NOMO-1 treated with DMSO at 0.1 percent for 48 hours (cell line): ENCODE results near the gene KLF8.
A peak's percentile ranks its signal among the peaks of the same experiment; 100 is the strongest.
"Not testable (repeated sequence)": the region's sequence is repeated elsewhere in the genome, so short reads cannot be mapped to it uniquely, and the experiment has no call there.

Experiments
- DNase-seq: peaks from one replicate; lab custom pipeline; 2025; ENCODE audit not compliant: unreplicated experiment; lab: John Stamatoyannopoulos, UW

The KLF8 gene

GRCh38 chrX:56232221-56233082 is at the start of gene KLF8:
Gene KLF8 (plus strand): TSS chrX:56232356. CDS start chrX:56233335, 979 bp downstream.
- peak; percentile 70 for DNase-seq

GRCh38 chrX:56206945-56207344 is 25.2 kb upstream of the KLF8 start:
- DNase-seq = not testable (repeated sequence)

GRCh38 chrX:56211701-56212100 is 20.5 kb upstream of the KLF8 start:
- no peak for DNase-seq

GRCh38 chrX:56216332-56216731 is 15.8 kb upstream of the KLF8 start:
- no peak for DNase-seq

- DNase-seq = peak; percentile 2
Measured at GRCh38 chrX:56219700-56220099, 12.5 kb upstream of the KLF8 start.

- DNase-seq = no peak
Measured at GRCh38 chrX:56221101-56221500, 11.1 kb upstream of the KLF8 start.

- DNase-seq = no peak
Measured at GRCh38 chrX:56222473-56223000, 9.6 kb upstream of the KLF8 start.

GRCh38 chrX:56226980-56227379 is 5.2 kb upstream of the KLF8 start:
- peak; percentile 11 for DNase-seq

- no peak for DNase-seq
Measured at GRCh38 chrX:56228914-56229313, 3.2 kb upstream of the KLF8 start.

- DNase-seq = no peak
Measured at GRCh38 chrX:56231537-56232090, 542 bp upstream of the KLF8 start.

- no peak for DNase-seq
Measured at GRCh38 chrX:56233100-56233499, 944 bp downstream of the KLF8 start.

GRCh38 chrX:56233682-56234081 is 1.5 kb downstream of the KLF8 start:
- peak; percentile 54 for DNase-seq

GRCh38 chrX:56248492-56248891 is 16.3 kb downstream of the KLF8 start:
- peak; percentile 56 for DNase-seq

- no peak for DNase-seq
Measured at GRCh38 chrX:56253832-56254703, 21.9 kb downstream of the KLF8 start.

- DNase-seq = no peak
Measured at GRCh38 chrX:56268888-56269287, 36.7 kb downstream of the KLF8 start.

GRCh38 chrX:56278692-56279091 is 46.5 kb downstream of the KLF8 start:
- no peak for DNase-seq

- no peak for DNase-seq
Measured at GRCh38 chrX:56279863-56280262, 47.7 kb downstream of the KLF8 start.

GRCh38 chrX:56281789-56282188 is 49.6 kb downstream of the KLF8 start:
- DNase-seq = peak; percentile 9

GRCh38 chrX:56284269-56284668 is 52.1 kb downstream of the KLF8 start:
- DNase-seq = no peak

- DNase-seq = no peak
Measured at GRCh38 chrX:56288608-56289007, 56.5 kb downstream of the KLF8 start.

- DNase-seq = no peak
Measured at GRCh38 chrX:56289449-56289848, 57.3 kb downstream of the KLF8 start.
